Astrocyte (in vitro differentiated cells and primary cell): ENCODE results near the gene IQCK. TPM values are rescaled to one million over a fixed set of nuclear protein-coding genes. Genes with fewer than 3 reads are reported as not detected.

Experiments
- DNase-seq: peaks from one replicate; pipeline ENCODE4 v3.0.0-alpha.2; 2010; ENCODE audit warnings: low read depth
- FAIRE-seq: peaks from 2 replicates; lab custom pipeline; 2011; peaks lifted over from hg19 to GRCh38; lab: Jason Lieb, UNC
- H2AFZ ChIP-seq: 2 replicates; pipeline ENCODE4 v1.6.0; 2012; ENCODE audit warnings: low read depth, low read length, inconsistent platforms
- H3K27ac ChIP-seq: 2 replicates; pipeline ENCODE4 v1.5.1; 2011; ENCODE audit warnings: low read depth, low read length, inconsistent platforms
- H3K27me3 ChIP-seq: 2 replicates; pipeline ENCODE4 v1.6.0; 2011; ENCODE audit warnings: low read length, inconsistent platforms; ENCODE audit not compliant: insufficient read depth
- H3K36me3 ChIP-seq: 2 replicates; pipeline ENCODE4 v1.5.1; 2011; ENCODE audit warnings: low read length, inconsistent platforms; ENCODE audit not compliant: insufficient read depth
- H3K4me1 ChIP-seq: 2 replicates; pipeline ENCODE4 v1.5.1; 2011; ENCODE audit warnings: low read length, inconsistent platforms; ENCODE audit not compliant: insufficient read depth
- H3K4me2 ChIP-seq: 2 replicates; pipeline ENCODE4 v1.6.0; 2012; ENCODE audit warnings: low read length, inconsistent platforms
- H3K4me3 ChIP-seq: 2 replicates; pipeline ENCODE4 v1.5.1; 2011; ENCODE audit warnings: low read depth, mild to moderate bottlenecking, low read length, inconsistent platforms; ENCODE audit not compliant: insufficient read depth
- H3K79me2 ChIP-seq: 2 replicates; pipeline ENCODE4 v1.6.0; 2012; ENCODE audit warnings: mild to moderate bottlenecking, low read length, inconsistent platforms; ENCODE audit not compliant: insufficient read depth
- H3K9ac ChIP-seq: 2 replicates; pipeline ENCODE4 v1.6.0; 2012; ENCODE audit warnings: mild to moderate bottlenecking, low read length, inconsistent platforms
- H3K9me3 ChIP-seq: 2 replicates; pipeline ENCODE4 v1.5.1; 2012; ENCODE audit warnings: low read depth, mild to moderate bottlenecking, low read length, inconsistent platforms; ENCODE audit not compliant: insufficient read depth
- H4K20me1 ChIP-seq: 2 replicates; pipeline ENCODE4 v1.6.0; 2012; ENCODE audit warnings: low read length, inconsistent platforms; ENCODE audit not compliant: insufficient read depth
- H3K27ac Mint-ChIP-seq: one replicate; pipeline ENCODE4 v1.8.0; 2021; ENCODE audit warnings: mild to moderate bottlenecking, mixed read lengths; ENCODE audit not compliant: unreplicated experiment
- H3K27me3 Mint-ChIP-seq: one replicate; pipeline ENCODE4 v1.8.0; 2021; ENCODE audit warnings: low read depth, mixed read lengths; ENCODE audit not compliant: unreplicated experiment
- H3K36me3 Mint-ChIP-seq: one replicate; pipeline ENCODE4 v1.8.0; 2021; ENCODE audit warnings: low read depth, mixed read lengths; ENCODE audit not compliant: unreplicated experiment
- H3K4me1 Mint-ChIP-seq: one replicate; pipeline ENCODE4 v1.8.0; 2021; ENCODE audit warnings: low read depth, mixed read lengths; ENCODE audit not compliant: unreplicated experiment
- H3K4me3 Mint-ChIP-seq: one replicate; pipeline ENCODE4 v1.8.0; 2021; ENCODE audit warnings: mild to moderate bottlenecking, moderate library complexity, mixed read lengths; ENCODE audit not compliant: unreplicated experiment
- H3K9me3 Mint-ChIP-seq: one replicate; pipeline ENCODE4 v1.8.0; 2021; ENCODE audit warnings: mild to moderate bottlenecking, mixed read lengths; ENCODE audit not compliant: unreplicated experiment
- CTCF ChIP-seq: IDR thresholded peaks from 2 replicates; pipeline ENCODE4 v1.5.1; 2011; ENCODE audit warnings: low read depth, mild to moderate bottlenecking, inconsistent platforms, low read length, moderate library complexity; ENCODE audit not compliant: insufficient read depth
- EZH2 ChIP-seq: IDR thresholded peaks from 2 replicates; pipeline ENCODE4 v1.6.1; 2012; ENCODE audit warnings: mild to moderate bottlenecking, low read length, inconsistent platforms; ENCODE audit not compliant: insufficient read depth
- total RNA-seq: library from RNA; stranded (reverse); gene quantifications from 2 replicates; pipeline ENCODE4 v1.2.1, GENCODE V29; 2021

Gene IQCK
- total RNA-seq, 1 donor from 2014 or later: 5.9 TPM

- TF ChIP-seq CTCF: no peak
- TF ChIP-seq EZH2: no peak
- DNase-seq (no peak), FAIRE-seq (no peak)
- Mint-ChIP-seq H3K4me1 (peaks cover 21% of the 10 kb centered on the region), H3K9me3 (no peaks in the 10 kb centered on the region), H3K36me3 (peaks cover 8% of the 10 kb centered on the region), H3K4me3 (no peak overlapping the region), H3K27ac (peak overlapping the region; percentile 41), H3K27me3 (no peaks in the 10 kb centered on the region)
- Histone ChIP-seq H3K36me3 (no peaks in the 10 kb centered on the region), H3K9me3 (no peaks in the 10 kb centered on the region), H3K4me1 (peaks cover 27% of the 10 kb centered on the region), H3K4me2 (peak overlapping the region; percentile 81), H3K9ac (peak overlapping the region; percentile 85), H3K4me3 (no peak overlapping the region), H3K27me3 (no peaks in the 10 kb centered on the region), H2AFZ (no peak overlapping the region), H4K20me1 (no peaks in the 10 kb centered on the region), H3K27ac (peak overlapping the region; percentile 95), H3K79me2 (no peaks in the 10 kb centered on the region)
Observed at GRCh38 chr16:19859603-19860002, 141.5 kb downstream of the IQCK start.

GRCh38 chr16:19860166-19861041 is 142.3 kb downstream of the IQCK start:
- H3K79me2 ChIP-seq: no peaks in the 10 kb centered on the region
- H3K27me3 ChIP-seq: no peaks in the 10 kb centered on the region
- no peaks in the 10 kb centered on the region for H3K36me3 ChIP-seq
- peaks cover 27% of the 10 kb centered on the region for H3K4me1 ChIP-seq
- DNase-seq: peak; percentile 95
- no peak for TF ChIP-seq EZH2
- TF ChIP-seq CTCF: no peak
- H3K9me3 ChIP-seq: no peaks in the 10 kb centered on the region
- peak overlapping the region; percentile 81 for H3K4me2 ChIP-seq
- H3K9ac ChIP-seq: peak overlapping the region; percentile 85
- H4K20me1 ChIP-seq: no peaks in the 10 kb centered on the region
- FAIRE-seq: peak; percentile 5
- Mint-ChIP-seq H3K27me3 (no peaks in the 10 kb centered on the region), H3K4me1 (peaks cover 21% of the 10 kb centered on the region), H3K27ac (peak overlapping the region; percentile 42), H3K36me3 (peaks cover 8% of the 10 kb centered on the region), H3K4me3 (peak overlapping the region; percentile 12), H3K9me3 (no peaks in the 10 kb centered on the region)
- peak overlapping the region; percentile 60 for H2AFZ ChIP-seq
- peak overlapping the region; percentile 39 for H3K4me3 ChIP-seq
- H3K27ac ChIP-seq: peak overlapping the region; percentile 95

GRCh38 chr16:19861133-19861532 is 143.1 kb downstream of the IQCK start:
- no peaks in the 10 kb centered on the region for H3K27me3 Mint-ChIP-seq
- no peaks in the 10 kb centered on the region for H3K36me3 ChIP-seq
- DNase-seq (no peak), FAIRE-seq (no peak)
- H3K9ac ChIP-seq: peak overlapping the region; percentile 85
- H3K4me1 ChIP-seq: peaks cover 27% of the 10 kb centered on the region
- no peaks in the 10 kb centered on the region for H3K27me3 ChIP-seq
- H3K27ac Mint-ChIP-seq: peak overlapping the region; percentile 42
- no peaks in the 10 kb centered on the region for H3K9me3 ChIP-seq
- no peak overlapping the region for H2AFZ ChIP-seq
- H3K4me2 ChIP-seq: peak overlapping the region; percentile 81
- no peak overlapping the region for H3K4me3 Mint-ChIP-seq
- H3K9me3 Mint-ChIP-seq: no peaks in the 10 kb centered on the region
- TF ChIP-seq EZH2: no peak
- no peak for TF ChIP-seq CTCF
- H3K36me3 Mint-ChIP-seq: peaks cover 8% of the 10 kb centered on the region
- H3K4me3 ChIP-seq: no peak overlapping the region
- H3K79me2 ChIP-seq: no peaks in the 10 kb centered on the region
- H3K27ac ChIP-seq: peak overlapping the region; percentile 95
- H3K4me1 Mint-ChIP-seq: peaks cover 21% of the 10 kb centered on the region
- H4K20me1 ChIP-seq: no peaks in the 10 kb centered on the region
